Skin of body (tissue), 2 donors: ENCODE measurements around the gene CARM1. TPM values are rescaled to one million over a fixed set of nuclear protein-coding genes. Genes with fewer than 3 reads are reported as not detected.

Experiments used
- DNase-seq: peaks from one replicate; lab custom pipeline; 2025; lab: John Stamatoyannopoulos, UW
- total RNA-seq: library from RNA; depleted of rRNA; stranded (reverse); fragments of >200 nt; gene quantifications from one replicate; pipeline ENCODE4 v1.2.3, GENCODE V29; 2014

Gene CARM1
- total RNA-seq, 1 donor from 2014 or later, result 19.2 TPM

DNA sequence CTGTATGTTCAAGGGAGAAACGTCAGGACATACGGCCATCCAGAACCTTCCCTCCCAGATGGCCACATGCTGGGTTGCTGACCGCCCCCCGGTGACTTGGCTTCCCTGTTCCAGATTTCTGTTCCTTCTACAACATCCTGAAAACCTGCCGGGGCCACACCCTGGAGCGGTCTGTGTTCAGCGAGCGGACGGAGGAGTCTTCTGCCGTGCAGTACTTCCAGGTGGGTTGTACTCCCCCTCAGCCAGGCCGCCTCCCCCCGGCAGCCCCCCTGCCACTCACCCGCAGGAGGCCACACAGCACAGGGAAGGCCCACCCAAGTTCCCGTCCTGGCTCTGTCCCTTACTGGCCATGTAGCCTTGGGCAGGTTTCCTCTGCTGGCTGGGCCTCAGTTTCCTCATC is 36.6 kb downstream of the CARM1 start:
- no peak for DNase-seq

DNA sequence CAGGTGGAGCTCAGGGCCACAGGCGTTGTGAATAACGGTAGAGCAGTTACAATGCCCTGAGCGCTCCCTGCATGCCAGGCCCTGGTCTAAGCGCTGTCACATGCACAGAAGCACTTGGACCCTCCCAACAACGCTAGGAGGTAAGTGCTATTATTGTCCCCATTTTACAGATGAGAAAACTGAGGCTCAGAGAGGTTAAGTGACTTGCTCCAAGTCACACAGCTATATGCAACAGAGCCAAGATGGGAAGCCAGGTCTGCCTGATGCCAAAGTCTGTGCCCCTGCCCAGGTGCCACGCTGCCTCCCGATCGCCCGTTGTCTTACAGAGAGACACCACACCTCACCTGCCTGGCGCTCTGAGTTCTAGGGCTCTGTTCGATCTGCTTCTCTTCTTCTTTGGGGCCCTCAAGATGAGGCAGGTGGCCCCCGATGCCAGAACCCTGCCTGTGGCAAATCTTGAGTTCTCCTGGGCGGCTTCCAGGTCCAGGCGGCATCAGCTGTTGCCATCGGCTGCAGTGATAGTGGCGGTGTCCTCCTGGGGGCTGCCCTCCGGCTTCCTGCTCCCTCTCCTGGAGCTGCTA is 37.1 kb downstream of the CARM1 start:
- DNase-seq, result no peak

DNA sequence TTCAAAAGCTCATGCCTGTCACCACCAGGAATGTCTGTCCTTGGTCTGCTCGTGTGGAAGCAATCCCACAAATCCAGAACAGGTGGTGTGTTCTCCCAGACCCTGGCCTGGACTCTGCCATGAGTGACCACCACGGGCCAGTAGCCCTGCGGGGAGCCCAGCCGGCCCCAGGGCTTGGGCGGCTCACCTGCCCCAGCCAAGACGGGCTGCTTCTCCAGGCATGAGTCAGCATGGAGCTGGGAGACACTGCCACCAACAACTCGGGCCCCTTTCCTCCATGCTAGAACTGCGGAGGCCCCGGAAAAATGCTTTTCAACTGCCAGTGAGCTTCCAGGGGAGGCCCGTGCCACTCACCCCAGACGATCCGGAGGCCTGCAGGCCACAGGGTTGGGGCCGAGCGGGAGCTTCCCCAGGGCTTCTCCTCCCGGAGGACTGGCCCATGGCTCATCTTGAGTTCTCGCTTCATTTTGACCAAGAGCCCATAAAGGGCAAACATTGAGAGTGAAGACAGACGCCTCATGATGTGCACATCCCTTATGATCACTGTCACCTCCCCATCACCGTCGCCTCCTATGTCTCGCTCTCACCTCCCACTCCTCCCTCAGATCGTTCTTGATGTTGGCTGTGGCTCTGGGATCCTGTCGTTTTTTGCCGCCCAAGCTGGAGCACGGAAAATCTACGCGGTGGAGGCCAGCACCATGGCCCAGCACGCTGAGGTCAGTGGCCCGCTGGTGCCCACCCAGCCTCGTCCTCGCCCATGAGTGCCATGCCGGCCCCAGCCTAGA is 40.4 kb downstream of the CARM1 start:
- DNase-seq, result no peak

DNA sequence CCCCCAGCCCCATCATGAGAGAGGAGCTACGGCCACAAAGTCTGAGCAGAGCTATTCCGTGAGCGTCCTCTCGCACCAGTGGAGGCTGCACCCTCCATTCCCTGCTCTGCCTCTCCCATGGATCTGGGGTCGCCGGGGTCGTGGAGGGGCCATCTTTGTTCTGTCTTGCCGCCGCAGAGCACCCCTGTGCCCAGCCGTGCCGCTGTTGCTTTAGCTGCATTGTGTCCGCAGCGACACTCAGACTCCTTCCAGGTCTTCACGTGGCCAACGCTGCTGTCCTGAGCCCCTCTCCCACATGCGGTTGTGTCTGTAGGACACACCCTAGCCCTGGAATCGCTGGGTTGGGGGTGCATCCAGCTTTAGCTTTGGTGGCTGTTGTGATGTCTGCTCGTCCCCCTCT is 41.3 kb downstream of the CARM1 start:
- DNase-seq, result no peak

DNA sequence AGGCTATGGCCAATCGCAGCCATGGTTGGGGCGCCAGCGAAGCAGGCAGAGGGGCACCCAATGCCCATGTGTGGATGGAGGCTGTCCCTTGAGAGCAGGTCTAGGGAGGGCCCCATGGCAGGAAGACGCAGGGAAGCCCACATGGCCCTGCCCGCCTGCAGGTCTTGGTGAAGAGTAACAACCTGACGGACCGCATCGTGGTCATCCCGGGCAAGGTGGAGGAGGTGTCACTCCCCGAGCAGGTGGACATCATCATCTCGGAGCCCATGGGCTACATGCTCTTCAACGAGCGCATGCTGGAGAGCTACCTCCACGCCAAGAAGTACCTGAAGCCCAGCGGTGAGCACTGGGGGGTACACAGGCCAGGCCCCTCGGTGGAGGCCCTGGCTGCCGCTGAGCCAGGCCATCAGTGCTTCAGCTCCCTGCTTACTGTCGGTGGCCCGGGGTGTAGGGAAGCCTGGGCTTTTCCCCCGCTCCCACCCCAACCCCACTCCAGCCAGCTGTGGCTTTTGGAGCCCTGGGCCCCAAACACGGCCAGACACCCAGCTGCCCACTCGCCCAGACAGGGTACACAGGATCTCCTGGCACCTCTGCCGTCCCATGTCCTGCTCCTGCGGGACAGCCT is 42.5 kb downstream of the CARM1 start:
- DNase-seq, result no peak

DNA sequence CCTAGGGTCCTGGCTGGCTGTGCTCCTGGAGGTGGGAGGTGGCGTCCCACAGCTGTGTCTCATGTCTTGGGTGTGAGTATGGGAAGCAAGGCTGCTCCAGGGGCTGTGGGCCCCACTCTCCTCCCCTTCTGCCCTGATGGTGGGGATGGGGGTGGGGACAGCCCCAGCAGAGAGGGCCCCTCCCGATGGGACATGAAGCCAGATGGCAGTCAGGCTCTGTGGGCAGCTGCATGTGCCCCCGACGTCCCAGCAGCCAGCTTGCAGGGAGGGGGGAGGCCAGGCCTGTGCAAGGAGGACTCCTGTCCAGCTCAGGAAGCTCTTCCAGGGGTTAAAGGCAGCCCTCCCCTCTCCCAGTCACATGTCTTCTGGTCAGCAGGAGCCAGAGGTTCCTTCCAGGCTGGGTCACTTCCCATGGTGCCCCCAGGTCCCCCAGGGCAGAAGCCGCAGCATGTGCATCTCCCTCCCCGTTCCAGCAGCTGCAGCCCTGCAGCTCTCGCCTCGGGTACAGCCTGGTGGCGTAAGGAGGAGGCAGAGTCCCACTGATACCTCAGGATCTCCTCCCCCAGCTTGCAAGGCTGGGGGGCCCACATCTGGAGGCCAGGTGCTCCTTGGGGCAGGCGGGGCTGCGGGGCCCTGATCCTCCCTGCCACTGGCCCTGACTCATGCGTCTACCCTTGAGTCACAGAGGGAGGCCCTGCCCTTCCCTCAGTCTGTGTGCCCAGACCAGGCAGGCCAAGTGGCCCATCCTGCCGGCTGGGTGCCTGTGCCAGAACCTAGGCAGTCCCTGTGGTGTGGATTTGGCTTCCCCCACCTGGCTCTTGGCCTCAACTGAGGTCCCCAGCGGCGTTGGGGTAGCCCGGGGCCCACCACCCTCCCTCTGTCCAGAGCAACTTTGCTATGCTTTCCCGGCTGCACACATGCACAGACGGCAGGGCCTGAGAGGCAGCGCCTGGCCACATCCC is 44.1 kb downstream of the CARM1 start:
- peak; percentile 60 for DNase-seq

DNA sequence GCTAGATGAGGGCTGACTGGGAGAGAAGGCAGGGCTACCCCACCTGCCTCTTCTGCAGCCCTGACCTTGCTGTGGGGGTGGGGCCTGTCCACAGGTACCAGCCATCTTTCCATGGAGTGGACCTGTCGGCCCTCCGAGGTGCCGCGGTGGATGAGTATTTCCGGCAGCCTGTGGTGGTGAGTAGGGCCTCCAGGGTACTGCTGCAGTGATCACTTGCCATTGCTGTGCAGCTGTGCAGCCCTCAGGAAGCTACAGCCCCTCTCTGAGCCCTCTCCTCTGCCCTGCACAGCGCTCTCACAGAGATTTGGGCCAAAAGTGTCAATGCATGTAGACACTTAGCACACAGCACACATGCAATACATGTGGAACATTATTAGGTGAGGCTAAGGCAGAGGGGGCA is 45.2 kb downstream of the CARM1 start:
- no peak for DNase-seq

DNA sequence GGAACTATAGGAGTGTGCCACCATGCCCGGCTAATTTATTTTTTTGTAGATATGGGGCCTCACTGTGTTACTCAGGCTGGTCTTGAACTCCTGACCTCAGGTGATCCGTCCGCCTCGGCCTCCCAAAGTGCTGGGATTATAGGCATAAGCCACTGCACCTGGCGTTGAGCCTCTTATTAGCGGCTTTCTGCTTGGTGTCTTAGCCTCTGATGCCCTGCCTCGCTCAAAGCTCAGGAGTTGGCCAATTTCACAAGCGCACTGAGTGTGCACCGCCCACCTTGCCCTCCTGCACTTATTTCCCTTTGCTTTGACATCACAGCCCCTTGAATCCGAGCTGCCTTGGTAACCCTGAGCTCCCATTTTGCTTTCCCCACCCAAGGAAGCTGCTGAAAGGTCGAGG is 47.0 kb downstream of the CARM1 start:
- no peak for DNase-seq

DNA sequence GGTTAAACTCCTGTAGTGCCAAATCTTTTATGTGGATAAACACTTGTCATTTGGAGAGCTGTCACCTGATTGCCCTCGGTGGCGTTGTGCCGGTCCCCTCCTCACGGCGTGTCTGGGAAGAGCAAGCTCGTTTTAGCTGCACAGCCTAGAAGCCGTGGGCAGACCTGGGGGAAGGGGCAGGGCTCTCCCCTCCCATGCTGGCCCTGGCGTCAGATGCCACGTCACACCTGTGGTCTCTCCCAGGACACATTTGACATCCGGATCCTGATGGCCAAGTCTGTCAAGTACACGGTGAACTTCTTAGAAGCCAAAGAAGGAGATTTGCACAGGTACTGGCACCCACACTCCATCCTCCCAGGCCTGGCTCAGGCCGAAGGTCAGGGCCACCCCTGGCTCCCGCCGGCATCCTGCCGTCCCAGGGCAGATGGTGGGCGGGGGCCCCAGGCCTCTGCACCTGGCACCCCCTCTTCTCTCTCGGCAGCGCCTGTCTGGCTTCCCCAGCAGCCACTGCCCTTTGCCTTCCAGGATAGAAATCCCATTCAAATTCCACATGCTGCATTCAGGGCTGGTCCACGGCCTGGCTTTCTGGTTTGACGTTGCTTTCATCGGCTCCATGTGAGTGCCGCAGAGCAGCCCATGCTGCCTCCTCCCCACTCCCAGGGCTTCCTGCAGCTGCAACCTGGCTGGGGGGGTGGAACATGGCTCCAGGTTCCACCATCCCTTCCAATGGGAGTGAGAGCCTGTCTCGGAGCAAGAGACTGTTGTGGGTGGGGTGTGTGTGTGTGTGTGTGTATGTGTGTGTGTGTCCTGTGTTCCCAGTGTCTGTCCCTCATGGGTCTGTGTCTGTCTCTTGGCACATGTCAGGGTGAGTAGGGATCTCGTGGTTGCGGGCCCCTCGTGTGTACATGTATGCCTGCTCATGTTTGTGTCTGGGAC is 48.3 kb downstream of the CARM1 start:
- DNase-seq, result no peak

DNA sequence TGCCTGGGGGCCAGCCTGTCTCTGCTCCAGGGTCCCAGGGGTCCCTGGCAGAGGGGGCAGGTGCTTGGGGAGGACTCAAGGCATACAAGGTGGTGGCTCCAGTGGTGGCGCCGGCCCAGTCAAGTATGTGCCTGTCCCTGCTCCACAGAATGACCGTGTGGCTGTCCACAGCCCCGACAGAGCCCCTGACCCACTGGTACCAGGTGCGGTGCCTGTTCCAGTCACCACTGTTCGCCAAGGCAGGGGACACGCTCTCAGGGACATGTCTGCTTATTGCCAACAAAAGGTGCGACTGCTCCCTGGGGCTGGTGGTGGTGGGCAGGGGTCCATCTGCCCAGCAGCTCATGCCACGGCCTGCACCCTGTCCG is 48.9 kb downstream of the CARM1 start:
- DNase-seq, result no peak

DNA sequence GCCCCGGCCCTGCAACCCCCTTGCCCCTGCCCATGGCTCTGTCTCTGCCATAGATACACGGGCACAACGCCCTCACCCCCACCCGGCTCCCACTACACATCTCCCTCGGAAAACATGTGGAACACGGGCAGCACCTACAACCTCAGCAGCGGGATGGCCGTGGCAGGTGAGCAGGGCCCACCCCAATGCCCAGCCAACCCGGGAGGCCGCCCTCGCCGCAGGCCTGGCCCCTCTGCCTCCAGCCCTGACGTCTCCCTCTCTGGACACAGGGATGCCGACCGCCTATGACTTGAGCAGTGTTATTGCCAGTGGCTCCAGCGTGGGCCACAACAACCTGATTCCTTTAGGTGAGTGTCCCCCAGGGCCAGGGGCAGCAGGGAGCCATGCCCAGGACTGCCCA is 49.4 kb downstream of the CARM1 start:
- DNase-seq, result no peak

DNA sequence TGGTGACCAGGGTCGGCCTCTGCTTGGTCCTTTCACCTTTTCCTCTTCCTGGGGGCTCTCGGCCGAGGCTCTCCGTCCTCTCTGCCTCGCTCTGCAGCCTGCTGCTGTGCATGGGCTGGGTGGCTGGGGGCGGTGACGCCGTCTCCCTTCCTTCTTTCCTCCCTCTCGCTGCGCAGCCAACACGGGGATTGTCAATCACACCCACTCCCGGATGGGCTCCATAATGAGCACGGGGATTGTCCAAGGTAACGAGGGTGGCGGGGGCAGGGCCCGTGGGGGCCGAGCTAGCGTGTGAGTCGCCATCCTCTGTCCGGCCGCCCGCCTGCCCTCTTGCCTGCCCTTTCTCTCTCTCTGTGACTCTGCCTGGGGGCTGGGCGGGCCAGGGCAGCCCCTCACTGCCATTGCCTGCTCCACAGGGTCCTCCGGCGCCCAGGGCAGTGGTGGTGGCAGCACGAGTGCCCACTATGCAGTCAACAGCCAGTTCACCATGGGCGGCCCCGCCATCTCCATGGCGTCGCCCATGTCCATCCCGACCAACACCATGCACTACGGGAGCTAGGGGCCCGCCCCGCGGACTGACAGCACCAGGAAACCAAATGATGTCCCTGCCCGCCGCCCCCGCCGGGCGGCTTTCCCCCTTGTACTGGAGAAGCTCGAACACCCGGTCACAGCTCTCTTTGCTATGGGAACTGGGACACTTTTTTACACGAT is 50.0 kb downstream of the CARM1 start:
- no peak for DNase-seq

DNA sequence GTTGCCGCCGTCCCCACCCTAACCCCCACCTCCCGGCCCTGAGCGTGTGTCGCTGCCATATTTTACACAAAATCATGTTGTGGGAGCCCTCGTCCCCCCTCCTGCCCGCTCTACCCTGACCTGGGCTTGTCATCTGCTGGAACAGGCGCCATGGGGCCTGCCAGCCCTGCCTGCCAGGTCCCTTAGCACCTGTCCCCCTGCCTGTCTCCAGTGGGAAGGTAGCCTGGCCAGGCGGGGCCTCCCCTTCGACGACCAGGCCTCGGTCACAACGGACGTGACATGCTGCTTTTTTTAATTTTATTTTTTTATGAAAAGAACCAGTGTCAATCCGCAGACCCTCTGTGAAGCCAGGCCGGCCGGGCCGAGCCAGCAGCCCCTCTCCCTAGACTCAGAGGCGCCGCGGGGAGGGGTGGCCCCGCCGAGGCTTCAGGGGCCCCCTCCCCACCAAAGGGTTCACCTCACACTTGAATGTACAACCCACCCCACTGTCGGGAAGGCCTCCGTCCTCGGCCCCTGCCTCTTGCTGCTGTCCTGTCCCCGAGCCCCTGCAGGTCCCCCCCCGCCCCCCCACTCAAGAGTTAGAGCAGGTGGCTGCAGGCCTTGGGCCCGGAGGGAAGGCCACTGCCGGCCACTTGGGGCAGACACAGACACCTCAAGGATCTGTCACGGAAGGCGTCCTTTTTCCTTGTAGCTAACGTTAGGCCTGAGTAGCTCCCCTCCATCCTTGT is 50.7 kb downstream of the CARM1 start:
- no peak for DNase-seq

DNA sequence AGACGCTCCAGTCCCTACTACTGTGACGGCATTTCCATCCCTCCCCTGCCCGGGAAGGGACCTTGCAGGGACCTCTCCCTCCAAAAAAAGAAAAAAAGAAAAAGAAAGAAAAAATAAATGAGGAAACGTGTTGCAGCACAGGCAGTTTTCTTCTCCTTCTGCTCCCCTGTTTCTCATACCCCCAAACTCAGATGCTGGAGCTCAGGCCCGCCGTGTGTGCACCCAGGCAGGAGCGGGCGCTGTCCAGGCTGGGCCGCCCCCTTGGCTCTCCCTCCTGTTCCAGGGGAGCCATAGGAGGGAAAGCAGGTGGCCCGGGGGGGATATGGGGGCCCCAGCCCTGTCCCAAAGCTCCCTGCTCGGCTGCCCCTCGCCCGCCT is 51.3 kb downstream of the CARM1 start:
- DNase-seq, result no peak

DNA sequence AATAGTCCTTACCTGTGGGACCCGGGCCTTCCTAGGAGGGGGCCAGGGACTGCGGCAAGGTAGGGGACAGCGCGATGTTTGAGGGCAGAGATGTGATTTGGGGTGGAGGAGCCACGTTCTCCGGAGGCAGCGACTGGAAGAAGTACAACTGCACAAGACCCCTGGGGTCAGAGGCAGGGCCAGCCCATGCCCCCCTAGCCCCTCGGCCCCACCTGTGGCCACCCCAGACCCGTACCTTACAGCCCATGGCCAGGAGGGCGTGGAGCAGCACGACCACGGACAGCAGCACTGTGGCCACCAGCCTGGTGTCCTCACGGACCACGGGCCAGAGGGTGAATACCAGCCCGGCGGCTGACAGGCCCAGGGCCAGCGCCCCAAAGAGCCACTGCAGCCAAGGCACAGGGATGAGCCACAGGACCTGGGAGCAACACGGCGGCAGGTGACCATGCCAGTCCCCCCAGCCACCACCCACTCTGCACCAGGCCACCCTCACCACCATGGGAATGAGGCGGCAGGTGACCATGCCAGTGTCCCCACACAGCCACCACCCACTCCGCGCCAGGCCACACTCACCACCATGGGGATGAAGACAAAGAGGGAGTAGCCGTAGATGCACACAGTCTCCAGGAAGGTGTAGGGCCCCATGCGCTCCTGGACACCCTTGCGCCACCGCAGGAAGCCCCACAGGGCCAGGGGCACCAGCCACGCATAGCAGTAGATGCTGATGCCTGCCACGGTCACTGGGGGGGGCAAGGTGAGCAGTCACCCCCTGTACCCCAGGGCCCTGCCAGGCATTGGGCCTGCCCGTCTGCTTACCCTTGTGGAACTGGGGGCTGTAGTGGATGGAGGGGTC is 52.1 kb downstream of the CARM1 start:
- DNase-seq, result no peak

DNA sequence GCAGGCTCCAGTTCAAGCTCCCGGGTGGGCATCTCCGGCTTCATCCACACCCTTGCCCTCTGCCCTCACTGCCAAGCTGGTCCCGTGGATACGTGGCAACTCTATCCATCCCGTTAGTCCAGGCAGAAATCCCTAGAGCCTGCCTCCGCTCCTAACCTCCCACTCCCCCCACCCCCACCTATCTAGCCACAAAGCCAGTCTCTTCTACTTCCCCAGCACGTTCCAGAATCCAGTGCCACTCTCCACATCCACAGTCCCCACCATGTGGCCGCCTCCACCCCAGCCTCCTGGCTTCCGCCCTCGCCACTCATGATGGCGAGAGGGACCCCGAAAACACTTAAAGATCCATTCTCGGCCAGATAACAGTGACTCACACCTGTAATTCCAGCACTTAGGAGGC is 53.2 kb downstream of the CARM1 start:
- DNase-seq, result no peak

DNA sequence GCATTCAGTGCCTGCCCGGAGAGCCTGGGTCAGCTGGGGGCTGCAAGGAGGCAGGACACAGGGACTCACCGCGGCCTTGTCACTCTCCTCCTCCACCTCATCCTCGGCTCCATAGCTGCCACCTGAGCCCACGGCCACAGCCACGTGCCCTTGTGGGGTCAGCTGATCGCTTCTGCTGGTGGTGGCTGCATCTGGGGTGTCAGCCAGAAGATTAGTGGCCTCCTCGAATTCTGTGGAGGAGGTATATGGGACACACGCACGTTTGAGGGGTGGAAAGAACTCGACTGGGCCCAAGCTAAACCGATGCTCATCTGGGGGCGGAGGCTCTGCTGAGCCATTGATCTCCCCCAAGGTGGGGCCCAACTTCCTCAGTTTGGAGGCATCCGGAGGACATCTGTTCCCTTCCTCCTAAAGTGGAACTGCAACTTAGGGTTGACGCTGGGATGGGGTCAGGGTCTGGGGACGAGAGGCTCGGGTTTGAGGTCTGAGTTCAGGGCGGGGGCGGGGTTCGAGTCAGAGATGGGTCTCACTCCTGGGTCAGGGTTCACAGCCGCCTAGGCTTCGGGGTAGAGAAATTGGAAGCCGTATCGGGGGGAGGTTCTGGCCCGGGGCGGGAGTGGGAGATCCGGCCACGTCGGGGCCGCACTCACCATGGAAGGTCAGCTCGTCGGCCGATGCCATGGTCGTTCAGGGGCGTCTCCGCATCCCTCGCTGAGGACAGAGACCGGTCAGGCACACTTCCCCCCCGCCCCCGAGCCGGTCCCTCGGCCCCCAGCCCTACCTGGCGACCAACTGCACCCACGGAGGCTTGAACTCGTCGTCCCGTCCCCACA is 56.6 kb downstream of the CARM1 start:
- DNase-seq, result no peak
